Chondrocyte (in vitro differentiated cells): ENCODE measurements around the gene NPTX2. TPM values are rescaled to one million over a fixed set of nuclear protein-coding genes. Genes with fewer than 3 reads are reported as not detected.

Experiments used
- DNase-seq: peaks from one replicate; pipeline ENCODE4 v3.0.0; 2021; ENCODE audit warnings: mixed read lengths, low spot score
- H3K27ac Mint-ChIP-seq: one replicate; pipeline ENCODE4 v1.8.0; 2021; ENCODE audit warnings: mild to moderate bottlenecking, moderate library complexity, mixed read lengths; ENCODE audit not compliant: unreplicated experiment
- H3K27me3 Mint-ChIP-seq: 2 replicates; pipeline ENCODE4 v1.8.0; 2021; ENCODE audit warnings: low read depth, mixed read lengths
- H3K36me3 Mint-ChIP-seq: 2 replicates; pipeline ENCODE4 v1.8.0; 2021; ENCODE audit warnings: low read depth, mixed read lengths
- H3K4me1 Mint-ChIP-seq: 2 replicates; pipeline ENCODE4 v1.8.0; 2021; ENCODE audit warnings: low read depth, mild to moderate bottlenecking, mixed read lengths
- H3K4me3 Mint-ChIP-seq: one replicate; pipeline ENCODE4 v1.8.0; 2021; ENCODE audit warnings: mild to moderate bottlenecking, moderate library complexity, mixed read lengths; ENCODE audit not compliant: unreplicated experiment
- H3K9me3 Mint-ChIP-seq: 2 replicates; pipeline ENCODE4 v1.8.0; 2021; ENCODE audit warnings: low read depth, mixed read lengths
- total RNA-seq: library from RNA; stranded (reverse); gene quantifications from 3 replicates; pipeline ENCODE4 v1.2.1, GENCODE V29; 2021
- TF ChIP-seq, protein P1 (sequence below): fragments of 200-600 bp; sonication (generic); IDR thresholded peaks from 2 replicates; pipeline ENCODE4 v1.5.0; 2021; ENCODE audit warnings: antibody characterized with exemption, mild to moderate bottlenecking, moderate library complexity

NPTX2 gene
- total RNA-seq, 1 donor from 2014 or later: 5.5 TPM

GRCh38 chr7:98602755-98603398 is 14.2 kb upstream of the NPTX2 start:
- no peaks in the 10 kb centered on the region for H3K36me3 Mint-ChIP-seq
- peaks cover 25% of the 10 kb centered on the region for H3K27me3 Mint-ChIP-seq
- DNase-seq: no peak
- no peak overlapping the region for H3K27ac Mint-ChIP-seq
- H3K4me1 Mint-ChIP-seq: no peaks in the 10 kb centered on the region
- H3K4me3 Mint-ChIP-seq: no peak overlapping the region
- H3K9me3 Mint-ChIP-seq: no peaks in the 10 kb centered on the region
- TF ChIP-seq, protein P1, sequence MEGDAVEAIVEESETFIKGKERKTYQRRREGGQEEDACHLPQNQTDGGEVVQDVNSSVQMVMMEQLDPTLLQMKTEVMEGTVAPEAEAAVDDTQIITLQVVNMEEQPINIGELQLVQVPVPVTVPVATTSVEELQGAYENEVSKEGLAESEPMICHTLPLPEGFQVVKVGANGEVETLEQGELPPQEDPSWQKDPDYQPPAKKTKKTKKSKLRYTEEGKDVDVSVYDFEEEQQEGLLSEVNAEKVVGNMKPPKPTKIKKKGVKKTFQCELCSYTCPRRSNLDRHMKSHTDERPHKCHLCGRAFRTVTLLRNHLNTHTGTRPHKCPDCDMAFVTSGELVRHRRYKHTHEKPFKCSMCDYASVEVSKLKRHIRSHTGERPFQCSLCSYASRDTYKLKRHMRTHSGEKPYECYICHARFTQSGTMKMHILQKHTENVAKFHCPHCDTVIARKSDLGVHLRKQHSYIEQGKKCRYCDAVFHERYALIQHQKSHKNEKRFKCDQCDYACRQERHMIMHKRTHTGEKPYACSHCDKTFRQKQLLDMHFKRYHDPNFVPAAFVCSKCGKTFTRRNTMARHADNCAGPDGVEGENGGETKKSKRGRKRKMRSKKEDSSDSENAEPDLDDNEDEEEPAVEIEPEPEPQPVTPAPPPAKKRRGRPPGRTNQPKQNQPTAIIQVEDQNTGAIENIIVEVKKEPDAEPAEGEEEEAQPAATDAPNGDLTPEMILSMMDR: no peak

- H3K4me1 Mint-ChIP-seq: no peaks in the 10 kb centered on the region
- peaks cover 27% of the 10 kb centered on the region for H3K27me3 Mint-ChIP-seq
- no peaks in the 10 kb centered on the region for H3K9me3 Mint-ChIP-seq
- no peak overlapping the region for H3K4me3 Mint-ChIP-seq
- TF ChIP-seq, protein P1: no peak
- H3K27ac Mint-ChIP-seq: no peak overlapping the region
- H3K36me3 Mint-ChIP-seq: no peaks in the 10 kb centered on the region
- DNase-seq: no peak
These were observed 13.7 kb upstream of the NPTX2 start for GRCh38 chr7:98603399-98603788.

GRCh38 chr7:98613601-98614425 is 3.3 kb upstream of the NPTX2 start:
- Mint-ChIP-seq H3K4me1 (peaks cover 4% of the 10 kb centered on the region), H3K36me3 (no peaks in the 10 kb centered on the region), H3K9me3 (peaks cover 6% of the 10 kb centered on the region), H3K4me3 (no peak overlapping the region), H3K27ac (no peak overlapping the region), H3K27me3 (peaks cover 58% of the 10 kb centered on the region)
- DNase-seq: no peak
- TF ChIP-seq, protein P1: no peak

DNA sequence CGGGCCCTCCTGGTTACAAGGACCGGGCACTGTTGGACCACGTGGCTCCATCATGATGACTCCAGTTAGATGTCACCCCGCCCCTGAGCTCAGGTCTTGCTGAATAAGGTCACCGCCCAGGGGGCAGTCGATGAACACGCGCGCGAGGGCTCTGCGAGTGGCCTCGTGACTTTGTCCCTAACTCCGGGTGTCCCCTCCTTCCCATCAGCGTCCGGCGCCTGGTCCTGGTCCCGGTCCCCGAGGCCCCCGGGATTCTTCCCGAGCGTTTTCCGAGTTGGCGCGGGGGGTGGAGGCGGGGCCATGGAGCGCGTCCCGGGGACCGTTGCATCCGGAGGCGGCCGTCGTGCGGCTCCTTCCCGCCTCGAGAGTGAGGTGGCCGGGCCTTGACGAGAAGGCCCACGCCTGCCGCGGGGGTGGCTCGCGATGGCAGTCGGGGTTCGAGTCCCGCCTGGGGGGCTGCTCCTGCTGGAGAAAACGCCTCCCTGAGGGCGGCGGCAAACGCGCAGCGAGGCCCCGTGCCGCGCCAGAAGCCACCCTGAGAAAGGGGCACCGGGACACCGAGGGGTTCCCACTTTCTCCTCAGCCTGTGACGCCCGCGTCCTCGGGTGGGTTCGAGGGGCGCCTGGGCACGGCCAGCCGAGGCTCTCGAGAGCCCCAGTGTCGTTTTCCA is 569 bp upstream of the NPTX2 start:
- peaks cover 4% of the 10 kb centered on the region for H3K9me3 Mint-ChIP-seq
- peaks cover 58% of the 10 kb centered on the region for H3K27me3 Mint-ChIP-seq
- TF ChIP-seq, protein P1: no peak
- H3K27ac Mint-ChIP-seq: no peak overlapping the region
- DNase-seq: no peak
- no peak overlapping the region for H3K4me3 Mint-ChIP-seq
- peaks cover 13% of the 10 kb centered on the region for H3K4me1 Mint-ChIP-seq
- no peaks in the 10 kb centered on the region for H3K36me3 Mint-ChIP-seq

DNA sequence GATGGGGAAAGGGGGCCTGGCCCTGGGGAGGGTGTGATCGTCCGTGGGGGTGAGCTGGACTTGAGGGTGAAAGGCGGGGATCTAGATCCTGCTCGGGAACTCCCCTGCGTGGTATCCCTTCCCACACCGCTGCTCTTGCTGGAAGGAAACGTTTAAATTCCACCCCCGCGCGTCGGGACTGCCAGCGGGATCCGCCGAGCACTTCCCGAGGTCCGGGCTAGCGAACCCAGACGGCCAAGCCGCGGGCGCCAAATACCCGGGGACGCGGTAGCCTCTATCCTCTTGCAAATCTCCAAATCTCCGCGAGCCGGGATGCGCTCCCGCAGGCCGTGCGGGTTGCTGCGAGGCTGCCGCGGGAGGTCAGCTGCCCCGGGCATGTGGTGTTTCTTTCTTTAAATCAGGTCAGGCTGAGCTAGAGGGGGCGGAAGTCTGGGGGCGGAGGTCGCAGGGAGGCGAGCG is 904 bp downstream of the NPTX2 start:
- Mint-ChIP-seq H3K27me3 (peaks cover 51% of the 10 kb centered on the region), H3K9me3 (no peaks in the 10 kb centered on the region), H3K4me1 (peaks cover 13% of the 10 kb centered on the region), H3K4me3 (peak overlapping the region; percentile 57), H3K36me3 (no peaks in the 10 kb centered on the region), H3K27ac (no peak overlapping the region)
- TF ChIP-seq, protein P1: no peak
- DNase-seq: no peak
